Measurements from ENCODE around the gene KATNB1.

- TF ChIP-seq CTCF (IDR thresholded peaks at IDR 0.05), result no peak
- no peak for TF ChIP-seq EP300 (IDR thresholded peaks at IDR 0.05)
- no peak for TF ChIP-seq POLR2A (IDR thresholded peaks at IDR 0.05)
These were observed 64.9 kb downstream of the KATNB1 start for GRCh38 chr16:57800200-57801097.
